ENCODE results near the gene USP6NL. TPM values are rescaled to one million over a fixed set of nuclear protein-coding genes. Genes with fewer than 3 reads are reported as not detected.

The USP6NL gene
- total and polyA plus RNA-seq, 8 donors = 2.2 to 10.4 (median 5.1) TPM

- ATAC-seq = no peak
- WGBS, 2 donors = 78 to 86% methylated on average over 4 to 5 of the region's 5 CpGs
- FAIRE-seq = no peak
Measured at GRCh38 chr10:11570751-11571150, 40.7 kb downstream of the USP6NL start.

GRCh38 chr10:11569471-11569870, 42.0 kb downstream of the USP6NL start:
- FAIRE-seq = no peak

More at GRCh38 chr10:11570751-11571150, 40.7 kb downstream of the USP6NL start:
- intact Hi-C loops (cut with DNase I) = no loop called here
- Histone ChIP-seq H3K4me1 (peaks cover 0 to 4% (median 0%) of the 10 kb centered on the region in 3 donors), H3K36me3 (no peaks in the 10 kb centered on the region), H3K27ac (no peak overlapping the region), H3K9me3 (peaks cover 0 to 2% (median 0%) of the 10 kb centered on the region in 4 donors), H3K27me3 (no peaks in the 10 kb centered on the region), H3K4me3 (no peak overlapping the region)
- no peak for TF ChIP-seq CTCF (IDR thresholded peaks at IDR 0.05)
- no peak for DNase-seq

GRCh38 chr10:11568578-11568977, 42.9 kb downstream of the USP6NL start:
- intact Hi-C loops (cut with DNase I) = no loop called here
- Histone ChIP-seq H3K27ac (no peak overlapping the region), H3K36me3 (no peaks in the 10 kb centered on the region), H3K4me1 (peaks cover 2 to 8% (median 6%) of the 10 kb centered on the region in 3 donors), H3K9me3 (peaks cover 0 to 2% (median 0%) of the 10 kb centered on the region in 4 donors), H3K27me3 (no peaks in the 10 kb centered on the region), H3K4me3 (no peak overlapping the region)
- no peak for ATAC-seq
- 100% methylated on average over 1 of the region's 1 CpG for WGBS, 2 donors
- no peak for DNase-seq
- no peak for TF ChIP-seq CTCF (IDR thresholded peaks at IDR 0.05)
- FAIRE-seq = no peak

More at GRCh38 chr10:11569471-11569870, 42.0 kb downstream of the USP6NL start:
- no peaks in the 10 kb centered on the region for H3K27me3 ChIP-seq
- H3K4me1 ChIP-seq = peaks cover 0 to 4% (median under 1%) of the 10 kb centered on the region in 3 donors
- H3K36me3 ChIP-seq = no peaks in the 10 kb centered on the region
- intact Hi-C loops (cut with DNase I) = no loop called here
- H3K4me3 ChIP-seq = no peak overlapping the region
- 38 to 44% methylated on average over 6 of the region's 6 CpGs for WGBS, 2 donors
- TF ChIP-seq CTCF (IDR thresholded peaks at IDR 0.05) = no peak
- peaks cover 0 to 2% (median 0%) of the 10 kb centered on the region in 4 donors for H3K9me3 ChIP-seq
- no peak for DNase-seq
- peak in 1 of 4 donors; percentile 46 for ATAC-seq
- no peak overlapping the region for H3K27ac ChIP-seq

GRCh38 chr10:11564741-11565140, 46.7 kb downstream of the USP6NL start:
- FAIRE-seq (no peak), ATAC-seq (no peak), DNase-seq (no peak)
- WGBS, 2 donors = 87 to 93% methylated on average over 3 of the region's 3 CpGs
- Histone ChIP-seq H3K4me3 (no peak overlapping the region), H3K27ac (no peak overlapping the region), H3K27me3 (no peaks in the 10 kb centered on the region), H3K36me3 (no peaks in the 10 kb centered on the region), H3K9me3 (no peaks in the 10 kb centered on the region), H3K4me1 (peaks cover 6 to 17% (median 8%) of the 10 kb centered on the region in 3 donors)
- intact Hi-C loops (cut with DNase I) = no loop called here
- no peak for TF ChIP-seq CTCF (IDR thresholded peaks at IDR 0.05)

GRCh38 chr10:11563936-11564335, 47.5 kb downstream of the USP6NL start:
- FAIRE-seq (no peak), DNase-seq (no peak), ATAC-seq (peak in 1 of 4 donors; percentile 35)
- no peaks in the 10 kb centered on the region for H3K9me3 ChIP-seq
- WGBS, 2 donors = 45 to 52% methylated on average over 2 of the region's 2 CpGs
- peaks cover 6 to 19% (median 11%) of the 10 kb centered on the region in 3 donors for H3K4me1 ChIP-seq
- H3K36me3 ChIP-seq = no peaks in the 10 kb centered on the region
- TF ChIP-seq CTCF (IDR thresholded peaks at IDR 0.05) = no peak
- intact Hi-C loops (cut with DNase I) = no loop called here
- H3K4me3 ChIP-seq = no peak overlapping the region
- no peaks in the 10 kb centered on the region for H3K27me3 ChIP-seq
- no peak overlapping the region for H3K27ac ChIP-seq
